Bronchial epithelial cell (primary cell): ENCODE results near the gene COX19. TPM values are rescaled to one million over a fixed set of nuclear protein-coding genes. Genes with fewer than 3 reads are reported as not detected.
A peak's percentile ranks its signal among the peaks of the same experiment; 100 is the strongest.

Experiments
- DNase-seq: peaks from one replicate; pipeline ENCODE4 v3.0.0-alpha.2; 2010; ENCODE audit warnings: low read depth
- FAIRE-seq: peaks from 2 replicates; lab custom pipeline; 2011; peaks lifted over from hg19 to GRCh38; lab: Jason Lieb, UNC
- H3K27me3 ChIP-seq: 2 replicates; pipeline ENCODE4 v1.5.1; 2011; ENCODE audit warnings: low read length; ENCODE audit not compliant: control insufficient read depth, insufficient read depth
- H3K36me3 ChIP-seq: 2 replicates; pipeline ENCODE4 v1.5.1; 2011; ENCODE audit warnings: low read length; ENCODE audit not compliant: control insufficient read depth, insufficient read depth
- H3K4me3 ChIP-seq: 2 replicates; pipeline ENCODE4 v1.5.1; 2011; ENCODE audit warnings: mild to moderate bottlenecking, low read depth, low read length, control low read depth
- CTCF ChIP-seq: IDR thresholded peaks from 2 replicates; pipeline ENCODE4 v1.5.1; 2011; ENCODE audit warnings: mild to moderate bottlenecking, moderate library complexity, low read length, control low read depth, inconsistent platforms; ENCODE audit not compliant: insufficient read depth, severe bottlenecking
- total RNA-seq: library from RNA; depleted of rRNA; stranded (reverse); fragments of >200 nt; gene quantifications from 2 replicates; pipeline ENCODE4 v1.2.1, GENCODE V29; 2014

Gene COX19
- total RNA-seq, 1 donor from 2014 or later, result 12.9 TPM

GRCh38 chr7:953547-954327, 21.6 kb downstream of the COX19 start:
- H3K27me3 ChIP-seq, result peaks cover 2% of the 10 kb centered on the region
- no peak for TF ChIP-seq CTCF
- H3K4me3 ChIP-seq, result peak overlapping the region; percentile 70
- peaks cover 4% of the 10 kb centered on the region for H3K36me3 ChIP-seq
- FAIRE-seq (no peak), DNase-seq (peak; percentile 19)

GRCh38 chr7:952548-953441, 22.6 kb downstream of the COX19 start:
- H3K36me3 ChIP-seq, result peaks cover 4% of the 10 kb centered on the region
- no peak for TF ChIP-seq CTCF
- H3K4me3 ChIP-seq, result peak overlapping the region; percentile 70
- no peak for FAIRE-seq
- H3K27me3 ChIP-seq, result peaks cover 2% of the 10 kb centered on the region
- no peak for DNase-seq

GRCh38 chr7:951881-952547, 23.3 kb downstream of the COX19 start:
- DNase-seq (no peak), FAIRE-seq (no peak)
- no peak for TF ChIP-seq CTCF
- Histone ChIP-seq H3K36me3 (peaks cover 4% of the 10 kb centered on the region), H3K4me3 (no peak overlapping the region), H3K27me3 (peaks cover 2% of the 10 kb centered on the region)

- no peak for DNase-seq
- H3K4me3 ChIP-seq, result no peak overlapping the region
- no peak for TF ChIP-seq CTCF
- peaks cover 4% of the 10 kb centered on the region for H3K36me3 ChIP-seq
- no peak for FAIRE-seq
- H3K27me3 ChIP-seq, result no peaks in the 10 kb centered on the region
Observed at GRCh38 chr7:949021-949934, 26.1 kb downstream of the COX19 start.
